ENCODE results near the gene CHST6. TPM values are rescaled to one million over a fixed set of nuclear protein-coding genes. Genes with fewer than 3 reads are reported as not detected.
"Not testable (repeated sequence)": the region's sequence is repeated elsewhere in the genome, so short reads cannot be mapped to it uniquely, and the experiment has no call there.

Gene CHST6
- total RNA-seq = 0.09 TPM
- 0.87 TPM for polyA plus RNA-seq
- long read RNA-seq, donor 1 = 0 reads
- long read RNA-seq, donor 2 = 0 reads
- long read RNA-seq, donor 3 = 0 reads
- long read RNA-seq, donor 4 = 0 reads
- long read RNA-seq, donor 5 = 0 reads
- long read RNA-seq, donor 6 = 0 reads
- long read RNA-seq, donor 7 = 0 reads
- long read RNA-seq, donor 8 = 0 reads
- long read RNA-seq, donor 9 = 0 reads
- long read RNA-seq, donor 10 = 0 reads

- H3K27me3 ChIP-seq (ENCODE audit: control insufficient read depth in 2 of 2, insufficient read depth in 1 of 2, low read length in 1 of 2) = peaks cover 10 to 36% of the 10 kb centered on the region in 2 donors
- no peaks in the 10 kb centered on the region for H3K9me3 ChIP-seq (ENCODE audit: control insufficient read depth in 2 of 2, insufficient read depth in 1 of 2, low read length in 1 of 2)
- H3K36me3 ChIP-seq (ENCODE audit: control insufficient read depth in 2 of 2, insufficient read depth in 2 of 2, low read length in 1 of 2) = no peaks in the 10 kb centered on the region
- H3K4me1 ChIP-seq (ENCODE audit: control insufficient read depth in 2 of 2, insufficient read depth in 2 of 2, low read length in 2 of 2) = no peaks in the 10 kb centered on the region
- DNase-seq (ENCODE audit: low read depth in 6 of 9, low spot score in 9 of 9) = peak in 3 of 9 donors; percentile 23 to 45 (median 23)
- H3K27ac ChIP-seq (ENCODE audit: low read depth in 1 of 2, low read length in 1 of 2) = no peak within 1 kb of the TSS
- 3% methylated on average over 43 of the region's 43 CpGs for WGBS
- peak within 1 kb of the TSS; percentile 13 to 23 for H3K4me3 ChIP-seq (ENCODE audit: low read length in 2 of 2)
These were observed at the start of gene CHST6 for GRCh38 chr16:75495076-75495674. Gene CHST6, minus strand, starts transcription at chr16:75495441. Its CDS starts 15,613 bp downstream, at chr16:75479828.

GRCh38 chr16:75542462-75542861 lies 47.2 kb upstream of the CHST6 start:
- WGBS = 98% methylated on average over 8 of the region's 8 CpGs
- H3K27ac ChIP-seq (ENCODE audit: low read depth in 1 of 2, low read length in 1 of 2); H3K4me1 ChIP-seq (ENCODE audit: control insufficient read depth in 2 of 2, insufficient read depth in 2 of 2, low read length in 2 of 2); H3K36me3 ChIP-seq (ENCODE audit: control insufficient read depth in 2 of 2, insufficient read depth in 2 of 2, low read length in 1 of 2); H3K4me3 ChIP-seq (ENCODE audit: low read length in 2 of 2); H3K9me3 ChIP-seq (ENCODE audit: control insufficient read depth in 2 of 2, insufficient read depth in 1 of 2, low read length in 1 of 2); DNase-seq (ENCODE audit: low read depth in 6 of 9, low spot score in 9 of 9); H3K27me3 ChIP-seq (ENCODE audit: control insufficient read depth in 2 of 2, insufficient read depth in 1 of 2, low read length in 1 of 2): not testable (repeated sequence)

GRCh38 chr16:75541236-75541635 lies 46.0 kb upstream of the CHST6 start:
- no peaks in the 10 kb centered on the region for H3K4me1 ChIP-seq (ENCODE audit: control insufficient read depth in 2 of 2, insufficient read depth in 2 of 2, low read length in 2 of 2)
- no peak overlapping the region for H3K27ac ChIP-seq (ENCODE audit: low read depth in 1 of 2, low read length in 1 of 2)
- 97% methylated on average over 5 of the region's 5 CpGs for WGBS
- no peaks in the 10 kb centered on the region for H3K27me3 ChIP-seq (ENCODE audit: control insufficient read depth in 2 of 2, insufficient read depth in 1 of 2, low read length in 1 of 2)
- H3K9me3 ChIP-seq (ENCODE audit: control insufficient read depth in 2 of 2, insufficient read depth in 1 of 2, low read length in 1 of 2) = no peaks in the 10 kb centered on the region
- no peak for DNase-seq (ENCODE audit: low read depth in 6 of 9, low spot score in 9 of 9)
- H3K36me3 ChIP-seq (ENCODE audit: control insufficient read depth in 2 of 2, insufficient read depth in 2 of 2, low read length in 1 of 2) = no peaks in the 10 kb centered on the region
- no peak overlapping the region for H3K4me3 ChIP-seq (ENCODE audit: low read length in 2 of 2)

GRCh38 chr16:75538882-75539565 lies 43.8 kb upstream of the CHST6 start:
- not testable (repeated sequence) for H3K4me1 ChIP-seq (ENCODE audit: control insufficient read depth in 2 of 2, insufficient read depth in 2 of 2, low read length in 2 of 2); H3K4me3 ChIP-seq (ENCODE audit: low read length in 2 of 2); H3K27me3 ChIP-seq (ENCODE audit: control insufficient read depth in 2 of 2, insufficient read depth in 1 of 2, low read length in 1 of 2); H3K36me3 ChIP-seq (ENCODE audit: control insufficient read depth in 2 of 2, insufficient read depth in 2 of 2, low read length in 1 of 2); H3K27ac ChIP-seq (ENCODE audit: low read depth in 1 of 2, low read length in 1 of 2); H3K9me3 ChIP-seq (ENCODE audit: control insufficient read depth in 2 of 2, insufficient read depth in 1 of 2, low read length in 1 of 2); DNase-seq (ENCODE audit: low read depth in 6 of 9, low spot score in 9 of 9)
- WGBS = 97% methylated on average over 8 of the region's 10 CpGs

GRCh38 chr16:75537776-75538175 lies 42.5 kb upstream of the CHST6 start:
- DNase-seq (ENCODE audit: low read depth in 6 of 9, low spot score in 9 of 9) = no peak

GRCh38 chr16:75535901-75536300 lies 40.7 kb upstream of the CHST6 start, which contains the start of gene CHST5:
Gene CHST5, minus strand, starts transcription at chr16:75536108. Its CDS starts 5,724 bp downstream, at chr16:75530384.
- Histone ChIP-seq H3K4me1 (ENCODE audit: control insufficient read depth in 2 of 2, insufficient read depth in 2 of 2, low read length in 2 of 2) (no peaks in the 10 kb centered on the region), H3K36me3 (ENCODE audit: control insufficient read depth in 2 of 2, insufficient read depth in 2 of 2, low read length in 1 of 2) (no peaks in the 10 kb centered on the region), H3K4me3 (ENCODE audit: low read length in 2 of 2) (no peak within 1 kb of the TSS), H3K27me3 (ENCODE audit: control insufficient read depth in 2 of 2, insufficient read depth in 1 of 2, low read length in 1 of 2) (no peaks in the 10 kb centered on the region), H3K27ac (ENCODE audit: low read depth in 1 of 2, low read length in 1 of 2) (no peak within 1 kb of the TSS), H3K9me3 (ENCODE audit: control insufficient read depth in 2 of 2, insufficient read depth in 1 of 2, low read length in 1 of 2) (no peaks in the 10 kb centered on the region)
- DNase-seq (ENCODE audit: low read depth in 6 of 9, low spot score in 9 of 9) = no peak
- 97% methylated on average over 7 of the region's 7 CpGs for WGBS

More at GRCh38 chr16:75537776-75538175, 42.5 kb upstream of the CHST6 start:
- Histone ChIP-seq H3K27ac (ENCODE audit: low read depth in 1 of 2, low read length in 1 of 2) (no peak overlapping the region), H3K4me1 (ENCODE audit: control insufficient read depth in 2 of 2, insufficient read depth in 2 of 2, low read length in 2 of 2) (no peaks in the 10 kb centered on the region), H3K4me3 (ENCODE audit: low read length in 2 of 2) (no peak overlapping the region), H3K9me3 (ENCODE audit: control insufficient read depth in 2 of 2, insufficient read depth in 1 of 2, low read length in 1 of 2) (no peaks in the 10 kb centered on the region), H3K36me3 (ENCODE audit: control insufficient read depth in 2 of 2, insufficient read depth in 2 of 2, low read length in 1 of 2) (no peaks in the 10 kb centered on the region), H3K27me3 (ENCODE audit: control insufficient read depth in 2 of 2, insufficient read depth in 1 of 2, low read length in 1 of 2) (no peaks in the 10 kb centered on the region)
- WGBS = 96% methylated on average over 4 of the region's 4 CpGs

- H3K27ac ChIP-seq (ENCODE audit: low read depth in 1 of 2, low read length in 1 of 2) = no peak overlapping the region
- H3K36me3 ChIP-seq (ENCODE audit: control insufficient read depth in 2 of 2, insufficient read depth in 2 of 2, low read length in 1 of 2) = no peaks in the 10 kb centered on the region
- H3K27me3 ChIP-seq (ENCODE audit: control insufficient read depth in 2 of 2, insufficient read depth in 1 of 2, low read length in 1 of 2) = no peaks in the 10 kb centered on the region
- DNase-seq (ENCODE audit: low read depth in 6 of 9, low spot score in 9 of 9) = no peak
- H3K9me3 ChIP-seq (ENCODE audit: control insufficient read depth in 2 of 2, insufficient read depth in 1 of 2, low read length in 1 of 2) = no peaks in the 10 kb centered on the region
- H3K4me1 ChIP-seq (ENCODE audit: control insufficient read depth in 2 of 2, insufficient read depth in 2 of 2, low read length in 2 of 2) = no peaks in the 10 kb centered on the region
- 84% methylated on average over 34 of the region's 34 CpGs for WGBS
- H3K4me3 ChIP-seq (ENCODE audit: low read length in 2 of 2) = no peak overlapping the region
These were observed 40.1 kb upstream of the CHST6 start for GRCh38 chr16:75535211-75535843.

GRCh38 chr16:75534560-75535205 lies 39.4 kb upstream of the CHST6 start:
- Histone ChIP-seq H3K27ac (ENCODE audit: low read depth in 1 of 2, low read length in 1 of 2) (no peak overlapping the region), H3K4me1 (ENCODE audit: control insufficient read depth in 2 of 2, insufficient read depth in 2 of 2, low read length in 2 of 2) (no peaks in the 10 kb centered on the region), H3K36me3 (ENCODE audit: control insufficient read depth in 2 of 2, insufficient read depth in 2 of 2, low read length in 1 of 2) (no peaks in the 10 kb centered on the region), H3K4me3 (ENCODE audit: low read length in 2 of 2) (no peak overlapping the region), H3K9me3 (ENCODE audit: control insufficient read depth in 2 of 2, insufficient read depth in 1 of 2, low read length in 1 of 2) (no peaks in the 10 kb centered on the region), H3K27me3 (ENCODE audit: control insufficient read depth in 2 of 2, insufficient read depth in 1 of 2, low read length in 1 of 2) (no peaks in the 10 kb centered on the region)
- no peak for DNase-seq (ENCODE audit: low read depth in 6 of 9, low spot score in 9 of 9)
- WGBS = 92% methylated on average over 19 of the region's 19 CpGs

All from thymus (tissue), 14 donors.